HepG2 (cell line): Measurements from ENCODE around the gene SEMA4C. TPM values are rescaled to one million over a fixed set of nuclear protein-coding genes. Genes with fewer than 3 reads are reported as not detected.

Experiments used
- ERF ChIP-seq: IDR thresholded peaks from 2 replicates; pipeline ENCODE4 v1.6.1; 2018; ENCODE audit warnings: missing biosample characterization, missing genetic modification reagents
- HHEX ChIP-seq: IDR thresholded peaks from 2 replicates; pipeline ENCODE4 v1.6.1; 2016; ENCODE audit warnings: control low read depth
- HNRNPK ChIP-seq: fragments of 200-400 bp; formaldehyde crosslinking; IDR thresholded peaks from 2 replicates; pipeline ENCODE4 v1.6.1; 2018; ENCODE audit warnings: low read length, low read depth, moderate library complexity, mild to moderate bottlenecking; ENCODE audit not compliant: poor library complexity, severe bottlenecking
- HNRNPUL1 ChIP-seq: fragments of 200-400 bp; formaldehyde crosslinking; IDR thresholded peaks from 2 replicates; pipeline ENCODE4 v1.6.1; 2017; ENCODE audit warnings: low read depth, mild to moderate bottlenecking, low read length, moderate library complexity
- MAF1 ChIP-seq: sonication (generic); formaldehyde crosslinking; IDR thresholded peaks from 2 replicates; pipeline ENCODE4 v1.5.0; 2020; ENCODE audit warnings: missing genetic modification reagents, borderline replicate concordance
- RBM22 ChIP-seq: fragments of 200-400 bp; formaldehyde crosslinking; optimal IDR thresholded peaks from 2 replicates; pipeline ENCODE3; 2017; ENCODE audit warnings: mild to moderate bottlenecking, low read length, moderate library complexity
- SIN3A ChIP-seq: IDR thresholded peaks from 2 replicates; pipeline ENCODE4 v1.6.1; 2011; ENCODE audit warnings: low read depth, mild to moderate bottlenecking, control low read depth, low read length, borderline replicate concordance
- TBP ChIP-seq: sonication (generic); formaldehyde crosslinking; IDR thresholded peaks from 2 replicates; pipeline ENCODE4 v1.5.0; 2020; ENCODE audit warnings: missing genetic modification reagents
- ZNF619 ChIP-seq: sonication (generic); formaldehyde crosslinking; IDR thresholded peaks from 2 replicates; pipeline ENCODE4 v1.4.0; 2020; ENCODE audit warnings: mild to moderate bottlenecking, missing genetic modification reagents
- ZNF709 ChIP-seq: sonication (generic); formaldehyde crosslinking; IDR thresholded peaks from 2 replicates; pipeline ENCODE4 v1.5.0; 2020; ENCODE audit warnings: mild to moderate bottlenecking, missing genetic modification reagents
- ZNF773 ChIP-seq: sonication (generic); formaldehyde crosslinking; IDR thresholded peaks from 2 replicates; pipeline ENCODE4 v1.4.0; 2020; ENCODE audit warnings: missing genetic modification reagents, borderline replicate concordance
- ZSCAN22 ChIP-seq: sonication (generic); formaldehyde crosslinking; IDR thresholded peaks from 2 replicates; pipeline ENCODE4 v1.4.0; 2020; ENCODE audit warnings: mild to moderate bottlenecking, missing genetic modification reagents
- polyA plus RNA-seq, 8 experiments: library from polyadenylated mRNA; depleted of rRNA in 3 of 8; stranded (reverse) in 7 of 8; unstranded in 1 of 8; fragments of >200 nt; fragmentation: Illumina TruSeq in 4 of 8; extraction: Trizol in 4 of 8; gene quantifications; 2 replicates each; pipeline versions ENCODE4 v1.2.1 to v1.2.3, GENCODE V29; 2011 to 2016; ENCODE audit warnings: low read depth in 4 of 8, missing spikeins in 1 of 8, mixed read lengths in 1 of 8; ENCODE audit not compliant: insufficient read depth in 1 of 8
- total RNA-seq, 5 experiments: library from RNA; depleted of rRNA; stranded (reverse); fragments of >200 nt; fragmentation: Illumina TruSeq; extraction: Trizol; gene quantifications; 2 replicates each; pipeline ENCODE4 v1.2.3, GENCODE V29; 2016; ENCODE audit warnings: low read depth in 1 of 5
- TF ChIP-seq, protein P1 (sequence below), 2 experiments: fragments of 450-650 bp in 1 of 2; sonication (generic) in 1 of 2; formaldehyde crosslinking in 1 of 2; IDR thresholded peaks; 2 replicates each; pipeline versions ENCODE4 v1.6.1 to v1.8.0; 2016 to 2022; ENCODE audit warnings: antibody characterized with exemption in 1 of 2, mild to moderate bottlenecking in 1 of 2, missing genetic modification reagents in 1 of 2
- TF ChIP-seq, protein P2 (sequence below): sonication (generic); formaldehyde crosslinking; IDR thresholded peaks from 2 replicates; pipeline ENCODE4 v1.8.1; 2023; ENCODE audit warnings: mild to moderate bottlenecking, inconsistent platforms, moderate library complexity, missing genetic modification reagents, borderline replicate concordance
- TF ChIP-seq, protein P3 (sequence below): sonication (generic); formaldehyde crosslinking; IDR thresholded peaks from 2 replicates; pipeline ENCODE4 v1.9.0; 2021; ENCODE audit warnings: missing genetic modification reagents, borderline replicate concordance
- TF ChIP-seq, protein P4 (sequence below): IDR thresholded peaks from 2 replicates; pipeline ENCODE4 v1.6.1; 2016; ENCODE audit warnings: mild to moderate bottlenecking, missing biosample characterization, missing genetic modification reagents

The SEMA4C gene
- total and polyA plus RNA-seq, 2 of the 13 experiments (the other 11 are each of a cell fraction or from before 2014, with no cell fraction given) = 25.9 to 46.6 TPM

DNA sequence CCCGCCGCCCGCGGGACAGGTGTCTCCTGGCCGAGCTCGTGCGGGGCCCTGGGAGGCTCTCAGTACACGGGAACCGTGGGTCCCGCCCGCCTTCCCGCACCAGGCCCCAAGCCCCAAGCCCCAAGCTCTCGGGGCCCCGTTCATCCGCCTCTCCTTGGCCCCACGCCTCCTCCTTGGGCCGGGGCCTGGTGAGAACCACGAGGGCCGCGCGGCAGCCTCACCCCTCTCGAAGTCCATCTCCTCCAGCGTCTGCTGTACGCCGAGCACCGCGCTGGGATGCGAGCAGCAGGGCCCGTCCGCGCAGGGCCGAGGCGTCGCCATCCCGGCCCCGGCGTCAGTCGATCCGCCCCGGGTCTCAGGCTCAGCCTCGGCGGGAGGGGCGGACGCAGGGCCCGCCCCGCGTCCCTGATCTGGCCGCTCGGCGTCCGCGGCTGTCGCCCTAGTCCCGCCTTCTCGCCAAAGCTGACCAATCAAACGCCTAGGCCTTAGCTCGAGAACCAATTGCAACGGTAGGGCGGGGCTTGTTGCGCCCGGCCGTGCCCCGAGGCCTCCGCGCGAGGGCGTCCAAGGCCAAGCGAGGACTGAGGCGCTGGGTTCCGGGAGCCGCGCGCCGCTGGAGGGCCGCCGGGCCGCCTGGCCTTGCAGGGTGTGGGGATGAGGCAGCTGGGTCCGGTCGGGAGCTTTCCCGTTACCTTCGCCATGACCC lies 12.1 kb downstream of the SEMA4C start, which contains the start of gene ANKRD39 (continued):
- TF ChIP-seq, protein P1, sequence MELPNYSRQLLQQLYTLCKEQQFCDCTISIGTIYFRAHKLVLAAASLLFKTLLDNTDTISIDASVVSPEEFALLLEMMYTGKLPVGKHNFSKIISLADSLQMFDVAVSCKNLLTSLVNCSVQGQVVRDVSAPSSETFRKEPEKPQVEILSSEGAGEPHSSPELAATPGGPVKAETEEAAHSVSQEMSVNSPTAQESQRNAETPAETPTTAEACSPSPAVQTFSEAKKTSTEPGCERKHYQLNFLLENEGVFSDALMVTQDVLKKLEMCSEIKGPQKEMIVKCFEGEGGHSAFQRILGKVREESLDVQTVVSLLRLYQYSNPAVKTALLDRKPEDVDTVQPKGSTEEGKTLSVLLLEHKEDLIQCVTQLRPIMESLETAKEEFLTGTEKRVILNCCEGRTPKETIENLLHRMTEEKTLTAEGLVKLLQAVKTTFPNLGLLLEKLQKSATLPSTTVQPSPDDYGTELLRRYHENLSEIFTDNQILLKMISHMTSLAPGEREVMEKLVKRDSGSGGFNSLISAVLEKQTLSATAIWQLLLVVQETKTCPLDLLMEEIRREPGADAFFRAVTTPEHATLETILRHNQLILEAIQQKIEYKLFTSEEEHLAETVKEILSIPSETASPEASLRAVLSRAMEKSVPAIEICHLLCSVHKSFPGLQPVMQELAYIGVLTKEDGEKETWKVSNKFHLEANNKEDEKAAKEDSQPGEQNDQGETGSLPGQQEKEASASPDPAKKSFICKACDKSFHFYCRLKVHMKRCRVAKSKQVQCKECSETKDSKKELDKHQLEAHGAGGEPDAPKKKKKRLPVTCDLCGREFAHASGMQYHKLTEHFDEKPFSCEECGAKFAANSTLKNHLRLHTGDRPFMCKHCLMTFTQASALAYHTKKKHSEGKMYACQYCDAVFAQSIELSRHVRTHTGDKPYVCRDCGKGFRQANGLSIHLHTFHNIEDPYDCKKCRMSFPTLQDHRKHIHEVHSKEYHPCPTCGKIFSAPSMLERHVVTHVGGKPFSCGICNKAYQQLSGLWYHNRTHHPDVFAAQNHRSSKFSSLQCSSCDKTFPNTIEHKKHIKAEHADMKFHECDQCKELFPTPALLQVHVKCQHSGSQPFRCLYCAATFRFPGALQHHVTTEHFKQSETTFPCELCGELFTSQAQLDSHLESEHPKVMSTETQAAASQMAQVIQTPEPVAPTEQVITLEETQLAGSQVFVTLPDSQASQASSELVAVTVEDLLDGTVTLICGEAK (IDR thresholded peaks at IDR 0.05) = no peak
- TF ChIP-seq, protein P1 (CRISPR knock-in tag; IDR thresholded peaks at IDR 0.05) = peak; percentile 77
- TF ChIP-seq, protein P2, sequence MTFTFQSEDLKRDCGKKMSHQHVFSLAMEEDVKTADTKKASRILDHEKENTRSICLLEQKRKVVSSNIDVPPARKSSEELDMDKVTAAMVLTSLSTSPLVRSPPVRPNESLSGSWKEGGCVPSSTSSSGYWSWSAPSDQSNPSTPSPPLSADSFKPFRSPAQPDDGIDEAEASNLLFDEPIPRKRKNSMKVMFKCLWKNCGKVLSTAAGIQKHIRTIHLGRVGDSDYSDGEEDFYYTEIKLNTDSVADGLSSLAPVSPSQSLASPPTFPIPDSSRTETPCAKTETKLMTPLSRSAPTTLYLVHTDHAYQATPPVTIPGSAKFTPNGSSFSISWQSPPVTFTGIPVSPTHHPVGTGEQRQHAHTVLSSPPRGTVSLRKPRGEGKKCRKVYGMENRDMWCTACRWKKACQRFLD (CRISPR knock-in tag) = peak; percentile 67
- TF ChIP-seq, protein P3, sequence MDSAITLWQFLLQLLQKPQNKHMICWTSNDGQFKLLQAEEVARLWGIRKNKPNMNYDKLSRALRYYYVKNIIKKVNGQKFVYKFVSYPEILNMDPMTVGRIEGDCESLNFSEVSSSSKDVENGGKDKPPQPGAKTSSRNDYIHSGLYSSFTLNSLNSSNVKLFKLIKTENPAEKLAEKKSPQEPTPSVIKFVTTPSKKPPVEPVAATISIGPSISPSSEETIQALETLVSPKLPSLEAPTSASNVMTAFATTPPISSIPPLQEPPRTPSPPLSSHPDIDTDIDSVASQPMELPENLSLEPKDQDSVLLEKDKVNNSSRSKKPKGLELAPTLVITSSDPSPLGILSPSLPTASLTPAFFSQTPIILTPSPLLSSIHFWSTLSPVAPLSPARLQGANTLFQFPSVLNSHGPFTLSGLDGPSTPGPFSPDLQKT (CRISPR knock-in tag) = peak; percentile 35; the same call in 1 of the 2 replicates
- TF ChIP-seq ZNF773 (CRISPR knock-in tag) = no peak; the same call in 1 of the 2 replicates
- no peak for TF ChIP-seq RBM22
- TF ChIP-seq ZNF619 (CRISPR knock-in tag) = peak; percentile 19; the same call in 1 of the 2 replicates
- TF ChIP-seq HNRNPUL1 = no peak; the same call in 1 of the 2 replicates
- TF ChIP-seq TBP (CRISPR knock-in tag) = no peak
- TF ChIP-seq, protein P4, sequence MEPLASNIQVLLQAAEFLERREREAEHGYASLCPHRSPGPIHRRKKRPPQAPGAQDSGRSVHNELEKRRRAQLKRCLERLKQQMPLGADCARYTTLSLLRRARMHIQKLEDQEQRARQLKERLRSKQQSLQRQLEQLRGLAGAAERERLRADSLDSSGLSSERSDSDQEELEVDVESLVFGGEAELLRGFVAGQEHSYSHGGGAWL (CRISPR knock-in tag) = peak; percentile 81; the same call in 1 of the 2 replicates
- peak; percentile 80 for TF ChIP-seq ERF (CRISPR knock-in tag)
- TF ChIP-seq HHEX (CRISPR knock-in tag) = no peak
- TF ChIP-seq HNRNPK = peak; percentile 85
- peak; percentile 97 for TF ChIP-seq ZNF709
- TF ChIP-seq MAF1 (CRISPR knock-in tag) = 0 out of 2 replicates have a peak, but pooled peaks have one; percentile 18
- TF ChIP-seq ZSCAN22 (CRISPR knock-in tag) = no peak
- TF ChIP-seq SIN3A = peak; percentile 64; the same call in 1 of the 2 replicates
